HT1080 (cell line): ENCODE measurements around the gene MEGF6. TPM values are rescaled to one million over a fixed set of nuclear protein-coding genes. Genes with fewer than 3 reads are reported as not detected.
"Not testable (repeated sequence)": the region's sequence is repeated elsewhere in the genome, so short reads cannot be mapped to it uniquely, and the experiment has no call there.

Source experiments
- DNase-seq: peaks from one replicate; pipeline ENCODE4 v3.0.0-alpha.2; 2015; ENCODE audit warnings: low read depth
- total RNA-seq: library from RNA; depleted of rRNA; stranded (reverse); fragments of >200 nt; shearing (Covaris generic); gene quantifications from 2 replicates; pipeline ENCODE4 v1.2.3, GENCODE V29; 2014

The MEGF6 gene
- total RNA-seq, 1 experiment from 2014 or later = 0.92 TPM

- DNase-seq = no peak
These were observed 16.5 kb downstream of the MEGF6 start for GRCh38 chr1:3594706-3595377.

DNA sequence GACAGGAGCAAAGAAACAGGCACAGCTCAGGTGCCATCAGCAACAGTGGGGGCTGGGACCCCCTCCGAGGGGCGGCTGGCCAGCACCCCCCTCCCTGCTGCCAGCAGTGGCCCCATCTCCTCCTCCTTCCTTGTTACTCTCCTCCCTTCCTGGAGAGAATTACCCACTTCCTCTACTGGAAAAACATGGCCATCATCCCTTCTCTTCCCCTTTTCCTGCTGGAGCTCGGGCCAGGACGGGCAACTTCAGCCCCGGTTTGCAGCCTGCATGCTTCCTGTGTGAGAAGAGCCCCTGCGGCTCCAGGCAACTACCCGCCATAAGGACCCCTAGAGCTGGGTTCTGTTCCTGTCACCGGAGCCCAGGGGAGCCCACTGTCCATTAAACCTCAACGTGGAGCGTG, 17.6 kb downstream of the MEGF6 start:
- no peak for DNase-seq

- no peak for DNase-seq
These were observed 18.0 kb downstream of the MEGF6 start for GRCh38 chr1:3593334-3593733.

DNA sequence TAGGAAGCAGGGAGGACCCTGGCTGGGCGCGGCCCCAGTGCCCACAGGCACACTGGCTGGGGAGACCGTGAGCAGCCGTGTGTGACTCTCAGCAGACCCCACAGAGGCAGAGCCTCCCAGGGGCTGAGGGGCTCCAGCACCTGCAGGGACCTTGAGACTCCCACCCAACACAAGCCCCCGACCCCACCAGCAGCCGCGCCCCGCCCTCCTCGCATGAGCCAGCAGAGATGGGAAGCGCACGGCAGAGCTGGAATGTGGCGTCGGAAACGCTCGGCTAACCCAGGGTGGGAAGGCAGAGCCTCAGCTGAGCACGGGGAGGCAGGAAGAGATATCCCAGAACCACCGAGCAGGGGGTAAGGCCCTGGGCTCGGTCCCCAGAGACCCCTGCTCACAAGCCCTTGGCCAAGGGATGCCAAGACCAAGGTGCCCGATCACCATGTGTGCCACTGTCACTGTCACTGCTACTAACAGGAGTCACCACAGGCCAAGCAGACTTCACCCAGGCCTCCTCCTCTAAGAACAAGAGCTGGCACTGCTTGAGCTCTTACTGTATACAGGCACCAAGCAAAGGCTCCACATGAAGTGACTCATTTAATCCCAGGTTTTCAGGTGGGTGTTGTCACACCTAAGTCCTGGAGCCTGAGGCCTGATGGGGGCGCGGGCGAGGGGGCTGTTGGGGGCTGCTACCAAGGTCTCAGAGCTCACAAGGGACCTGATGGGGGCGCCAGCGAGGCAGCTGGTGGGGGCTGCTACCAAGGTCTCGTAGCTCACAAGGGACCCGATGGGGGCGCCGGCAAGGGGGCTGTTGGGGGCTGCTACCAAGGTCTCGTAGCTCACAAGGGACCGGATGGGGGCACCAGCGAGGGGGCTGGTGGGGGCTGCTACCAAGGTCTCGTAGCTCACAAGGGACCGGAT, 20.1 kb downstream of the MEGF6 start:
- no peak for DNase-seq

DNA sequence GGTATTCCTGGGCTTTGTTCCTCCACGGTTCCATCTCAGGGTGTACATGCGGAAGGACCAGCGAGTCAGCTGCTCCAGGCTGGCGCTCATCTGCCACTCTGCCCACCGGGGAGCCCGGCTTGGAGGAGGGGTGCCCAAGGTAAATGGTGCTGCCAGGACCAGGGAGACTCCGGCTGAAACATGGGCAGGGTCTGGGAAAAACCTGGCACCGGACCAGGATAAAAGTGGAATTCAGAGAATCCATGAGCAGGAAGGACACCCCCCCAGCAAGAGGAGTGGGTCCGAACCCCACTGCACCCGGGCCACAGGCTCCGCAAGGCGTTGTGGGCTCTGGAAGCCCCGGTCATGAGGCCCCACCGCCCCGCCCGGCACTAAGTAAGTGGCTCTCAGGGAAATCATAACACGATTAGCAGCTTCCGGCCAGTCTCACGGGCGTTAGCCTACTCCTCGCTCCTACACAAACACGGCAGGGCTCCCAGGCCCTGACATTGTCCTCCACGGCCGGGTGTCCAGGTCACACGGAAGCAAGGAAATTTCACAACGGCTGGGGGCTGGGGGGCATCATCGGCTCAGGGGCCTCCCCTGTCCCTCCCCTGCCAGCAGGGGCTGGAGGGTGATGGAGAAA, 21.1 kb downstream of the MEGF6 start:
- DNase-seq = no peak

DNA sequence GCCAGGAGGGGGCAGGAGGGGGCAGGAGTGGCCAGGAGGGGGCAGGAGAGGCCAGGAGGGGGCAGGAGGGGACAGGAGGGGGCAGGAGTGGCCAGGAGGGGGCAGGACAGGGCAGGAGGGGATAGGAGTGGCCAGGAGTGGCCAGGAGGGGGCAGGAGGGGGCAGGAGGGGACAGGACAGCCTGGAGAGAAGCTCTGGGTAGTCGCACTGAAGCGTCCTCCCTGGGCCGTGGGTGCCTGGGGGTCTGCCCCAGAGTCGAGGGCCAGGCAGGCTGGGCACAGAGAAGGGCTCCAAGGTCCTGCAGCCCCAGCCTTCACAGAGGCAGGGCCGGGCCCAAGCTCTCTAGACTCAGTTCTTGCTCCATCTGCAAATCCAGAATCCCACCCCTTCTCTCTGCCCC, 22.9 kb downstream of the MEGF6 start:
- DNase-seq = no peak

GRCh38 chr1:3586986-3587759, 24.1 kb downstream of the MEGF6 start:
- DNase-seq = no peak

- no peak for DNase-seq
These were observed 25.3 kb downstream of the MEGF6 start for GRCh38 chr1:3585940-3586568.

- not testable (repeated sequence) for DNase-seq
These were observed 25.9 kb downstream of the MEGF6 start for GRCh38 chr1:3585353-3585868.

- no peak for DNase-seq
These were observed 26.4 kb downstream of the MEGF6 start for GRCh38 chr1:3584915-3585314.

- not testable (repeated sequence) for DNase-seq
These were observed 27.6 kb downstream of the MEGF6 start for GRCh38 chr1:3583751-3584150.

DNA sequence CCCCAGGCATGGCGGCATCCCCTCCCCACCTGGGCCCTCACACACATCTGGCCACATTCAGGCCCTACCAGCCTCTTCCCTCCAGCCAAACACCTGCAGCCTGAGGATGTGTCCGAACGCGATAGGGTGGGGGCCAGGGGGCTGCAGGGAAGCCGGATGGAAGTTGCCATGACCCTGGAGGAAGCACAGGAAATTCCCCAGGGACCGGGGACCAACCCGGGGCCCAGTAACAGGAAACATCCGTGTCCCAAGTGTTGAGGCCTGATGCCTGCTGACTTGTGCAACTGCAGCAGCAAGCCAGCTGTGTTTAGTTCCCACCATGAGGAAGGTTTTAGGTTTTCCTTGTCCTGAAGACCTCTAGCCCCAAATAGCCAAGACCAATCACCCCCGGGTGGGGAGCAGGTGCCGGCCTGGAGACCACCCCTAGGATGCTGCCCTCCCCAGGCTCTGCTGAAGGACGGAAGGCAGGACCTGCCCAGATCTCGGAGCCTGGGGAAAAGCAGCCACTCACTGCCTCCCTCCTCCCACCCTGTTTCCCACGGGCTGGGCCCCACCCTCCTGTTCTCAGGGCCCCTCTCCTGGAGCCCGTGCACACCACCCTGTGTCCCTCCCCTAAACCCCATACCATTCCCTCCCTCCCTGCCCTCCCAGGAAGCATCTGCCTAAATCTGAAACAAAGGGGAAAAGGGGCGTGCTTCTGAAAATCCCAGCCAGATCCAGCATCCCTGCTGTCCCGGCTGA, 29.8 kb downstream of the MEGF6 start:
- DNase-seq = no peak

- DNase-seq = no peak
These were observed 31.1 kb downstream of the MEGF6 start for GRCh38 chr1:3580231-3580630.

DNA sequence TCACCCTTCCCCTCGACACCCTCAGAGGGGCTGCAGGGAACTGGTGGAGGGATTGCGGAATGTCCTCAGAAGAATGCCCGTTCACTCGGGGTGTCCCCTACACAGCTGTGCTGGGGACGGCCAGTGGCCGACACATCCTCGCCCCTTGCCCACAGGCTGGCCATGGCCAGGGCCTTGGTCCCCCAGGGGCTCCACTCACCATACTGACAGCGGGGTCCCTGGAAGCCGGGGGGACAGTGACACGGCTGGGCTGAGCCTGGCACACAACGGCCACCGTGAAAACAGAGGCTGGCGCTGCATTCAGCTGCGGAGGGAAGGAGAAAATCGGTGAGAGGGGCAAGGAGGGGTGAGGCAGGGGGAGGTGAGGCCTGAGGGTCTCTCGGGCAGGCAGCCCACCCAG, 31.7 kb downstream of the MEGF6 start:
- DNase-seq = no peak

GRCh38 chr1:3578906-3579305, 32.4 kb downstream of the MEGF6 start:
- no peak for DNase-seq

DNA sequence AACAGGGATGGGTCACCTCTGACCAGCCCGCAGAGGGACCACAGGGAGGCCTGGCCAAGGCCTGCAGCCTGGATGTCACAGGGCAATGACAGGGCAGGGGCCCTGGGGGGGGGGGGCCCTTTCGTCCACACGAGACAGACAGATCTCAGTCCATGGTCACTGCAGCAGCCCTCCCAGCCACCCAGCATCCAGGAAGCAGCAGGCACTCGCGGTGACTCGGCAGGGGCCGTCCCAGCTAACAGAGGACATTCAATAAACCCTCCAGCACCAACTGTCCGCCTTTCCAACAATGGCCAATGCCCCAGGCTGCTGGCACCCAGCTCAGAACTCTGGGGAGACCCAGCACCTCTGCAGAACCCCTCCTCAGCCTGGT, 32.9 kb downstream of the MEGF6 start:
- DNase-seq = no peak

DNA sequence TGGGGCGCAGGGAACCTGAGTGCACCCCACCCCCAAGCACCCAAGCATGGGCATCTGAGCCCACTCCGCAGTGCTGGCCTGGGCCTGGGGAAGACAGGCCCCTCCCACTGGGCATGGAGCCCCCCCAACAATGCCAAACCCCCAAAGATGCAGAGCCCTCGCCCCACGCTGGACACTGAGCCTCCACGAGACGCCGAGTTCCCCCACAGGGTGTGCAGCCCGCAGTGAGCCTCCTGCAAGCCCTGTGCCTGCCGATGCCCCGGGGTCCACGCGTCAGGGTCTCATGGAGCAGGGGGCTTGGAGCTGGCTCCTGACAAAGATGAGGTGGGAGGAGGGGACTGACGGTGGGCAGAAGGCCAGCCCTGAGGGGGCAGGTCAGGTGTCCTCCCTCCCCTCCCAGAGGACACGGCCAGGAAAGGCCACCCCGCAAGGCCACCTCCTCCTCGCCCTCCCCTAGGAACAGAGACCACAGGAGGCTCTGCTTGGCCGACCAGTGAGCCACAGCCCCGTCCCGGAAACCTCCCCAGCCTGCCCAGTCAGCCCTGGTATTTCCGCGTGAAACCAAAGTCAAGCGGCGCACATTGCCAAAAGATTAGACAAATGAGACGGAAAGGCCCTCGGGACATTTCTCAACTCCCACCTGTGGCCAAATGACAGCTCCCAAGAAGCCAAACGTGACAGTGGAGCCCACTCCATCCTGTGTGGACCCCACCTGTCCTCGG, 33.4 kb downstream of the MEGF6 start:
- DNase-seq = peak; percentile 33

GRCh38 chr1:3577300-3577699, 34.0 kb downstream of the MEGF6 start:
- no peak for DNase-seq

DNA sequence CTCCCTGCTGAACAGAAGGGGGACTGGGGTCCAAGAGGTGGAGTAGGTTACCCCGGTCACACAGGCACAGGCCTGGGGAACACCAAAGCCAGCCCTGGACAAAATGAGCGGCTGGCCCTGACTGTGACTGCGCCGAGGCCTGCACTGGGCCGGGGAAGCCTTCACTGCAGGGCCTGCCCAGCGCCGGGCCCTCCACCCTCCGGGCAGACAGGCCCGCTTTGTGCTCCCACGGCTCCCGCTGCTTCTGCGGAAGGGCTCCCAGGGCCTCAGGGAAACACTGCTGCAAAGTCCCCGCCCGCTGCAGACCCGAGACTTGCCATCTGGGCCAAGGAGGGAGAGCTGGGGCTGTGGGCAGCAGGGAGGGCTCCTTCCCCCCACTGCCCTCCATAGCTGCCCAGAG, 35.3 kb downstream of the MEGF6 start:
- no peak for DNase-seq
